Uterus (tissue), 2 donors: ENCODE results near the gene CFHR4.

Experiments
- POLR2A ChIP-seq, 2 donors: fragments of 450-650 bp; IDR thresholded peaks; one replicate each; pipeline ENCODE4 v1.6.1; 2016; ENCODE audit warnings: antibody characterized with exemption in 2 of 2, mild to moderate bottlenecking in 1 of 2, moderate library complexity in 1 of 2
- TF ChIP-seq, protein P1 (sequence below), 4 experiments: fragments of 200-600 bp in 2 of 4; fragments of 450-650 bp in 2 of 4; sonication (generic) in 2 of 4; IDR thresholded peaks; one replicate each; pipeline ENCODE4 v1.5.1; 2016 to 2019; ENCODE audit warnings: antibody characterized with exemption in 4 of 4, mild to moderate bottlenecking in 2 of 4, moderate library complexity in 1 of 4

DNA sequence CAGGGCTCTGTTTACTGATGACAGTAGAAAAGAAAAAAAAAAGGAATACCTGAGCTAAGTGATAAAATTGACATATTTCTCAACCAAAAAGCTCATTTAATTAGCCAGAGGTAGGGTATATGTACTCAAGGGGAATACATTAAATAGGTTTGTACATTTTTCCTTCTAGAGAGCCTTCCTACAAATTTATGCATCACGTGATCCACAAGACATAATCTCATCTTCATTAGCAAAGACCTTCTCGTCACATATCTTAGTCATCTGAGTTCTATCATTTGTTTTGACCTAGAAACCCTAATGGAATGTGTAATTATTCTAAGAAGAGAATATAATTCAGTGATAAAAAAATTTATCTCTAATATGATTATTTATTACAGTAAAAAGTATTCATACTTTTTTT is 30.7 kb upstream of the CFHR4 start:
- TF ChIP-seq, protein P1, sequence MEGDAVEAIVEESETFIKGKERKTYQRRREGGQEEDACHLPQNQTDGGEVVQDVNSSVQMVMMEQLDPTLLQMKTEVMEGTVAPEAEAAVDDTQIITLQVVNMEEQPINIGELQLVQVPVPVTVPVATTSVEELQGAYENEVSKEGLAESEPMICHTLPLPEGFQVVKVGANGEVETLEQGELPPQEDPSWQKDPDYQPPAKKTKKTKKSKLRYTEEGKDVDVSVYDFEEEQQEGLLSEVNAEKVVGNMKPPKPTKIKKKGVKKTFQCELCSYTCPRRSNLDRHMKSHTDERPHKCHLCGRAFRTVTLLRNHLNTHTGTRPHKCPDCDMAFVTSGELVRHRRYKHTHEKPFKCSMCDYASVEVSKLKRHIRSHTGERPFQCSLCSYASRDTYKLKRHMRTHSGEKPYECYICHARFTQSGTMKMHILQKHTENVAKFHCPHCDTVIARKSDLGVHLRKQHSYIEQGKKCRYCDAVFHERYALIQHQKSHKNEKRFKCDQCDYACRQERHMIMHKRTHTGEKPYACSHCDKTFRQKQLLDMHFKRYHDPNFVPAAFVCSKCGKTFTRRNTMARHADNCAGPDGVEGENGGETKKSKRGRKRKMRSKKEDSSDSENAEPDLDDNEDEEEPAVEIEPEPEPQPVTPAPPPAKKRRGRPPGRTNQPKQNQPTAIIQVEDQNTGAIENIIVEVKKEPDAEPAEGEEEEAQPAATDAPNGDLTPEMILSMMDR (IDR thresholded peaks at IDR 0.05): no peak
- no peak for TF ChIP-seq POLR2A (IDR thresholded peaks at IDR 0.05)
